HEK293 (cell line): ENCODE results near the gene AATK.

Experiments
- CTCF ChIA-PET: fragments of 350-600 bp; formaldehyde crosslinking; extraction: SDS; loops from one replicate; lab custom pipeline; 2021; ENCODE audit warnings: antibody characterized with exemption; lab: Yijun Ruan, JAX
- POLR2A ChIA-PET: fragments of 300-600 bp; formaldehyde crosslinking; extraction: SDS; loops from one replicate; lab custom pipeline; 2020; ENCODE audit warnings: antibody characterized with exemption, inconsistent platforms; lab: Yijun Ruan, JAX
- H3K27ac ChIP-seq: fragments of 200-500 bp; sonication (Bioruptor generic); 2 replicates; pipeline ENCODE4 v1.5.1; 2014; ENCODE audit warnings: low read depth, low read length, control low read depth, inconsistent platforms; ENCODE audit errors: extremely low read depth
- H3K36me3 ChIP-seq, 2 experiments: fragments of 200-500 bp in 1 of 2; sonication (Bioruptor generic) in 1 of 2; 1 replicate in 1 of 2; 2 replicates in 1 of 2; pipeline ENCODE4 v1.5.1; 2014 to 2017; ENCODE audit warnings: inconsistent platforms in 2 of 2, low read length in 2 of 2; ENCODE audit not compliant: control insufficient read depth in 2 of 2, insufficient read depth in 1 of 2
- H3K4me1 ChIP-seq: fragments of 200-500 bp; sonication (Bioruptor generic); 2 replicates; pipeline ENCODE4 v1.5.1; 2014; ENCODE audit warnings: mild to moderate bottlenecking, low read length, inconsistent platforms; ENCODE audit not compliant: control insufficient read depth, insufficient read depth
- H3K4me3 ChIP-seq: 2 replicates; pipeline ENCODE4 v1.5.1; 2011; ENCODE audit warnings: low read depth, mild to moderate bottlenecking, control low read depth, low read length, moderate library complexity
- H3K9me3 ChIP-seq: fragments of 200-500 bp; sonication (Bioruptor generic); 2 replicates; pipeline ENCODE4 v1.5.1; 2014; ENCODE audit warnings: low read depth, low read length, inconsistent platforms; ENCODE audit not compliant: control insufficient read depth, insufficient read depth
- ELK4 ChIP-seq: IDR thresholded peaks from 2 replicates; pipeline ENCODE4 v1.6.1; 2011; ENCODE audit warnings: mild to moderate bottlenecking, low read depth, low read length, borderline replicate concordance
- FEZF1 ChIP-seq: fragments of 450-650 bp; formaldehyde crosslinking; IDR thresholded peaks from 2 replicates; pipeline ENCODE4 v1.5.1; 2016; ENCODE audit warnings: missing biosample characterization, missing genetic modification characterization
- HOXA7 ChIP-seq: sonication (generic); formaldehyde crosslinking; IDR thresholded peaks from 2 replicates; pipeline ENCODE4 v1.8.1; 2022; ENCODE audit warnings: missing genetic modification reagents, borderline replicate concordance
- KLF16 ChIP-seq: fragments of 450-650 bp; formaldehyde crosslinking; IDR thresholded peaks from 2 replicates; pipeline ENCODE4 v1.5.1; 2017; ENCODE audit warnings: missing biosample characterization, missing genetic modification characterization
- KLF9 ChIP-seq: fragments of 450-650 bp; formaldehyde crosslinking; IDR thresholded peaks from 2 replicates; pipeline ENCODE4 v1.5.1; 2016; ENCODE audit warnings: missing biosample characterization, missing genetic modification characterization, low read depth
- MZF1 ChIP-seq: fragments of 450-650 bp; formaldehyde crosslinking; IDR thresholded peaks from 2 replicates; pipeline ENCODE4 v1.5.1; 2017; ENCODE audit warnings: missing biosample characterization, missing genetic modification characterization, borderline replicate concordance
- RBAK ChIP-seq: fragments of 450-650 bp; formaldehyde crosslinking; IDR thresholded peaks from 2 replicates; pipeline ENCODE4 v1.5.1; 2016; ENCODE audit warnings: missing biosample characterization, missing genetic modification characterization
- REPIN1 ChIP-seq: fragments of 450-650 bp; formaldehyde crosslinking; IDR thresholded peaks from 2 replicates; pipeline ENCODE4 v1.5.1; 2017; ENCODE audit warnings: missing biosample characterization, missing genetic modification characterization, low read depth
- SCRT2 ChIP-seq: fragments of 450-650 bp; formaldehyde crosslinking; IDR thresholded peaks from 2 replicates; pipeline ENCODE4 v1.5.1; 2016; ENCODE audit warnings: missing biosample characterization, missing genetic modification characterization
- WT1 ChIP-seq: fragments of 450-650 bp; formaldehyde crosslinking; IDR thresholded peaks from 2 replicates; pipeline ENCODE4 v1.5.1; 2016; ENCODE audit warnings: missing biosample characterization, missing genetic modification characterization
- ZBTB21 ChIP-seq: fragments of 450-650 bp; formaldehyde crosslinking; IDR thresholded peaks from 2 replicates; pipeline ENCODE4 v1.5.1; 2017; ENCODE audit warnings: missing biosample characterization, missing genetic modification characterization
- ZFHX2 ChIP-seq: fragments of 450-650 bp; formaldehyde crosslinking; conservative IDR thresholded peaks from 2 replicates; pipeline ENCODE4 v1.5.1; 2016; ENCODE audit warnings: missing biosample characterization, missing genetic modification characterization
- ZNF148 ChIP-seq: fragments of 450-650 bp; formaldehyde crosslinking; IDR thresholded peaks from 2 replicates; pipeline ENCODE4 v1.5.0; 2017; ENCODE audit warnings: missing biosample characterization, missing genetic modification characterization, borderline replicate concordance
- ZNF221 ChIP-seq: fragments of 450-650 bp; formaldehyde crosslinking; IDR thresholded peaks from 2 replicates; pipeline ENCODE4 v1.5.1; 2017; ENCODE audit warnings: missing biosample characterization, missing genetic modification characterization, borderline replicate concordance
- ZNF248 ChIP-seq: fragments of 450-650 bp; formaldehyde crosslinking; IDR thresholded peaks from 2 replicates; pipeline ENCODE4 v1.5.1; 2017; ENCODE audit warnings: missing biosample characterization, missing genetic modification characterization
- ZNF341 ChIP-seq: fragments of 450-650 bp; formaldehyde crosslinking; IDR thresholded peaks from 2 replicates; pipeline ENCODE4; 2016; ENCODE audit warnings: low read depth, missing biosample characterization, missing genetic modification characterization
- ZNF362 ChIP-seq: fragments of 450-650 bp; formaldehyde crosslinking; IDR thresholded peaks from 2 replicates; pipeline ENCODE4 v1.5.1; 2016; ENCODE audit warnings: missing biosample characterization, missing genetic modification characterization
- ZNF426 ChIP-seq: fragments of 450-650 bp; formaldehyde crosslinking; IDR thresholded peaks from 2 replicates; pipeline ENCODE4 v1.5.1; 2017; ENCODE audit warnings: missing biosample characterization, missing genetic modification characterization, mild to moderate bottlenecking, inconsistent platforms, moderate library complexity
- ZNF449 ChIP-seq: fragments of 450-650 bp; formaldehyde crosslinking; IDR thresholded peaks from 2 replicates; pipeline ENCODE4 v1.5.1; 2017; ENCODE audit warnings: missing biosample characterization, mild to moderate bottlenecking, missing genetic modification characterization, moderate library complexity
- ZNF501 ChIP-seq: fragments of 450-650 bp; formaldehyde crosslinking; IDR thresholded peaks from 2 replicates; pipeline ENCODE4 v1.5.1; 2016; ENCODE audit warnings: missing biosample characterization, missing genetic modification characterization
- ZNF529 ChIP-seq: fragments of 450-650 bp; formaldehyde crosslinking; IDR thresholded peaks from 2 replicates; pipeline ENCODE4 v1.5.1; 2017; ENCODE audit warnings: missing genetic modification characterization, missing biosample characterization; ENCODE audit not compliant: insufficient replicate concordance
- ZNF596 ChIP-seq: fragments of 450-650 bp; IDR thresholded peaks from 2 replicates; pipeline ENCODE4 v1.5.0; 2018; ENCODE audit warnings: missing biosample characterization, mild to moderate bottlenecking, missing genetic modification characterization, moderate library complexity
- ZNF624 ChIP-seq: fragments of 450-650 bp; formaldehyde crosslinking; IDR thresholded peaks from 2 replicates; pipeline ENCODE4 v1.5.1; 2017; ENCODE audit warnings: missing biosample characterization, missing genetic modification characterization
- ZNF704 ChIP-seq: fragments of 450-650 bp; formaldehyde crosslinking; IDR thresholded peaks from 2 replicates; pipeline ENCODE4 v1.5.1; 2016; ENCODE audit warnings: missing biosample characterization, missing genetic modification characterization
- ZNF837 ChIP-seq: fragments of 450-650 bp; formaldehyde crosslinking; IDR thresholded peaks from 2 replicates; pipeline ENCODE4 v1.5.1; 2016; ENCODE audit warnings: missing biosample characterization, missing genetic modification characterization
- ZSCAN30 ChIP-seq: fragments of 450-650 bp; IDR thresholded peaks from 2 replicates; pipeline ENCODE4 v1.5.1; 2018; ENCODE audit warnings: missing biosample characterization, mild to moderate bottlenecking, missing genetic modification characterization, moderate library complexity

AATK gene

GRCh38 chr17:81114351-81115093 lies 51.5 kb downstream of the AATK start:
- Histone ChIP-seq H3K4me3 (no peak overlapping the region), H3K27ac (no peak overlapping the region)
- POLR2A ChIA-PET, result interaction anchor here (0.7 kb wide), 1 partner anchor 741 kb away, joined by 4 read pairs; no protein-coding TSS in a partner anchor
- TF ChIP-seq ZNF704 (tag by site-specific recombination) (no peak), ZSCAN30 (tag by site-specific recombination) (no peak), SCRT2 (no peak), ZNF341 (tag by site-specific recombination) (no peak), KLF9 (tag by site-specific recombination) (no peak), ZNF248 (no peak), KLF16 (tag by site-specific recombination) (no peak), MZF1 (tag by site-specific recombination) (no peak), ZNF596 (no peak), RBAK (no peak), HOXA7 (no peak), ZNF837 (tag by site-specific recombination) (no peak)
- TF ChIP-seq, all 188 proteins: peak for 0
- H3K4me1 ChIP-seq, result no peaks in the 10 kb centered on the region
- H3K36me3 ChIP-seq, result peaks cover 0 to 9% of the 10 kb centered on the region in 2 experiments; a peak in 1 of 3 replicates
- CTCF ChIA-PET, result interaction anchor here (0.6 to 4.6 kb wide), 3 partner anchors 12 to 903 kb away, joined by 3 to 29 read pairs (median 4); no protein-coding TSS in a partner anchor
- H3K9me3 ChIP-seq, result no peaks in the 10 kb centered on the region

GRCh38 chr17:81113158-81113724 lies 52.8 kb downstream of the AATK start:
- ChIA-PET POLR2A (interaction anchor here (0.6 kb wide), 1 partner anchor 214 kb away, joined by 3 read pairs; no protein-coding TSS in a partner anchor), CTCF (interaction anchor here (0.7 to 4.6 kb wide), 4 partner anchors 11 to 1367 kb away, joined by 3 to 29 read pairs (median 4); no protein-coding TSS in a partner anchor)
- 0 out of 2 replicates have a peak overlapping the region, but pooled peaks have one; percentile 9 for H3K27ac ChIP-seq
- no peak for TF ChIP-seq FEZF1 (tag by site-specific recombination)
- no peak for TF ChIP-seq WT1
- no peak for TF ChIP-seq ZNF221 (tag by site-specific recombination)
- no peak for TF ChIP-seq ZNF624 (tag by site-specific recombination)
- no peak for TF ChIP-seq ZBTB21 (tag by site-specific recombination)
- TF ChIP-seq REPIN1, result no peak
- TF ChIP-seq ZNF148 (tag by site-specific recombination), result no peak
- no peak for TF ChIP-seq ZNF529 (tag by site-specific recombination)
- no peak for TF ChIP-seq ZNF362 (tag by site-specific recombination)
- no peak for TF ChIP-seq ELK4
- TF ChIP-seq ZNF426 (tag by site-specific recombination), result no peak
- TF ChIP-seq ZFHX2 (tag by site-specific recombination), result no peak
- TF ChIP-seq ZNF449 (tag by site-specific recombination), result no peak
- TF ChIP-seq ZNF501, result no peak

More at GRCh38 chr17:81113158-81113724, 52.8 kb downstream of the AATK start:
- Histone ChIP-seq H3K9me3 (no peaks in the 10 kb centered on the region), H3K36me3 (peaks cover 0 to 9% of the 10 kb centered on the region in 2 experiments; a peak in 1 of 3 replicates), H3K4me1 (no peaks in the 10 kb centered on the region), H3K4me3 (no peak overlapping the region)
